Tibial artery (tissue), 4 donors: ENCODE data around the gene IMMP2L.

Experiments
- DNase-seq, 2 donors: peaks; one replicate each; pipeline ENCODE4 v3.0.0-alpha.2; 2019
- H3K27ac ChIP-seq, 2 donors: fragments of 200-600 bp; sonication (generic) in 1 of 2; 1 replicate in 1 of 2; 2 replicates in 1 of 2; pipeline ENCODE4 v1.5.1; 2018 to 2019; ENCODE audit warnings: mild to moderate bottlenecking in 1 of 2
- H3K27me3 ChIP-seq, 2 donors: fragments of 200-600 bp; sonication (generic) in 1 of 2; one replicate each; pipeline versions ENCODE4 v1.5.1 to v1.6.0; 2016 to 2019
- H3K36me3 ChIP-seq, 3 donors: fragments of 200-600 bp; sonication (generic) in 2 of 3; one replicate each; pipeline ENCODE4 v1.5.1; 2016 to 2019; ENCODE audit warnings: mild to moderate bottlenecking in 2 of 3
- H3K4me1 ChIP-seq, 4 donors: fragments of 200-600 bp; sonication (generic) in 2 of 4; 1 replicate in 3 of 4; 2 replicates in 1 of 4; pipeline ENCODE4 v1.5.1; 2016 to 2019
- H3K4me3 ChIP-seq, 2 donors: fragments of 200-600 bp; sonication (generic) in 1 of 2; 1 replicate in 1 of 2; 2 replicates in 1 of 2; pipeline ENCODE4 v1.5.1; 2018 to 2019; ENCODE audit warnings: mild to moderate bottlenecking in 2 of 2
- H3K9me3 ChIP-seq, 3 donors: fragments of 200-600 bp; sonication (generic) in 1 of 3; one replicate each; pipeline ENCODE4 v1.5.1; 2016 to 2019
- intact Hi-C: fragments of 100-400 bp; cut with DNase I; formaldehyde crosslinking; loops from one replicate; pipeline ENCODE4 v1.15.0; 2023; ENCODE audit warnings: low total_unique reads
- TF ChIP-seq, protein P1 (sequence below), 2 experiments: fragments of 200-600 bp in 1 of 2; fragments of 450-650 bp in 1 of 2; IDR thresholded peaks; one replicate each; pipeline ENCODE4 v1.5.1; 2017 to 2019; ENCODE audit warnings: antibody characterized with exemption in 2 of 2, mild to moderate bottlenecking in 1 of 2, moderate library complexity in 1 of 2

The IMMP2L gene

DNA sequence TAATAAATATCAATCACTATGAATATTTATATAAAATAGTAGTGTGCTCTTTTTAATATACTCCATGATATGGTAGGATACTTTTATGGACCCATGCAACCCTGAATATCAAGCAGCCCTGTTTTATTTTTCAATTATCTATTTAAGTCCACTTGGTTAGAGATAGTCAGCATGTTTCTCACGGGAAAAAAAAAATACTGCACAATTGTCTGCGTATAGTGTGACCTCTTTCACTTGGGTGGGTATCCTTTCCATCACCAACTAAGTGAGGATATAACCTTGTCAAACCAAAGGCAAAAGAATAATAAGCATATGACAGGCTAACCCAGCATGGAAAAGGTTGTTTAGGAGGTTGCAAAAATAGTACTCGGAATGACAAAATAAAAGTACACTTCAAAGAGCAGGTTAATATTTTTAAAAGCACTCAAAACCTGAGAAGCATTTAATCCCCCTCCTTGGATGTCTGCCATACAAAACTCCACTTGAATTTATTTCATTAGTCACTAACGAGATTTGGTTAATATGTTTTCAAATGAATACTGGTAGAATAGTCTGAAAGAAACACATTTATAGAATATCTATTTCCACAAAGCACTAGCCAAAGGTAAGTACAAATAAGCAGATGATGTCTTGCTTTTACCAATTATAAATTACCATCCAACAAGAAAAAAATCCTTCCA, 76.5 kb downstream of the IMMP2L start:
- DNase-seq = no peak
- peaks cover 0 to 3% (median 0%) of the 10 kb centered on the region in 4 donors for H3K4me1 ChIP-seq
- H3K27ac ChIP-seq = no peak overlapping the region
- no peaks in the 10 kb centered on the region for H3K9me3 ChIP-seq
- no peaks in the 10 kb centered on the region for H3K36me3 ChIP-seq
- intact Hi-C loops = loop anchor here (5.0 kb wide), 1 partner anchor 394 kb away; the partner anchor contains the start of gene LRRN3
- no peak overlapping the region for H3K4me3 ChIP-seq
- no peaks in the 10 kb centered on the region for H3K27me3 ChIP-seq
- TF ChIP-seq, protein P1, sequence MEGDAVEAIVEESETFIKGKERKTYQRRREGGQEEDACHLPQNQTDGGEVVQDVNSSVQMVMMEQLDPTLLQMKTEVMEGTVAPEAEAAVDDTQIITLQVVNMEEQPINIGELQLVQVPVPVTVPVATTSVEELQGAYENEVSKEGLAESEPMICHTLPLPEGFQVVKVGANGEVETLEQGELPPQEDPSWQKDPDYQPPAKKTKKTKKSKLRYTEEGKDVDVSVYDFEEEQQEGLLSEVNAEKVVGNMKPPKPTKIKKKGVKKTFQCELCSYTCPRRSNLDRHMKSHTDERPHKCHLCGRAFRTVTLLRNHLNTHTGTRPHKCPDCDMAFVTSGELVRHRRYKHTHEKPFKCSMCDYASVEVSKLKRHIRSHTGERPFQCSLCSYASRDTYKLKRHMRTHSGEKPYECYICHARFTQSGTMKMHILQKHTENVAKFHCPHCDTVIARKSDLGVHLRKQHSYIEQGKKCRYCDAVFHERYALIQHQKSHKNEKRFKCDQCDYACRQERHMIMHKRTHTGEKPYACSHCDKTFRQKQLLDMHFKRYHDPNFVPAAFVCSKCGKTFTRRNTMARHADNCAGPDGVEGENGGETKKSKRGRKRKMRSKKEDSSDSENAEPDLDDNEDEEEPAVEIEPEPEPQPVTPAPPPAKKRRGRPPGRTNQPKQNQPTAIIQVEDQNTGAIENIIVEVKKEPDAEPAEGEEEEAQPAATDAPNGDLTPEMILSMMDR (IDR thresholded peaks at IDR 0.05) = no peak

DNA sequence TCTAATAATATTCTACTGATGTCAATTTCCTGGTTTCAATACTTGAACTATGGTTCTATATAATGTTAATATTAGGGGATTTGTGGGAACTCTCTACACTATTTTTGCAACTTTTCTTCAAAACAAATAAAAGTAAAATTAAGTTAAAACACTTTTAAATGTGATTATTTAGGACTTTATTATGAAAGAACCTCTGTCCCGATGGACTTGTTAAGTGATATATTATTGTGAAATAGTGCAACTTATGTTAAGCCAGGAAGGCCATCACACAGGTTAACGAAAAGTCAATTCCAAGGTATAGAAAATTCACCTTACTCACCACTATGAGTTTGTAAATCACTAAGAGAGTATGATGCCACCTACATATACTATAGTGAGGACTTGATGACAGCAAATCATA, 79.2 kb downstream of the IMMP2L start:
- Histone ChIP-seq H3K36me3 (no peaks in the 10 kb centered on the region), H3K4me1 (peaks cover 0 to 3% (median 0%) of the 10 kb centered on the region in 4 donors), H3K27ac (no peak overlapping the region), H3K4me3 (no peak overlapping the region), H3K9me3 (no peaks in the 10 kb centered on the region), H3K27me3 (no peaks in the 10 kb centered on the region)
- intact Hi-C loops = no loop called here
- TF ChIP-seq, protein P1 (IDR thresholded peaks at IDR 0.05) = no peak
- DNase-seq = no peak

DNA sequence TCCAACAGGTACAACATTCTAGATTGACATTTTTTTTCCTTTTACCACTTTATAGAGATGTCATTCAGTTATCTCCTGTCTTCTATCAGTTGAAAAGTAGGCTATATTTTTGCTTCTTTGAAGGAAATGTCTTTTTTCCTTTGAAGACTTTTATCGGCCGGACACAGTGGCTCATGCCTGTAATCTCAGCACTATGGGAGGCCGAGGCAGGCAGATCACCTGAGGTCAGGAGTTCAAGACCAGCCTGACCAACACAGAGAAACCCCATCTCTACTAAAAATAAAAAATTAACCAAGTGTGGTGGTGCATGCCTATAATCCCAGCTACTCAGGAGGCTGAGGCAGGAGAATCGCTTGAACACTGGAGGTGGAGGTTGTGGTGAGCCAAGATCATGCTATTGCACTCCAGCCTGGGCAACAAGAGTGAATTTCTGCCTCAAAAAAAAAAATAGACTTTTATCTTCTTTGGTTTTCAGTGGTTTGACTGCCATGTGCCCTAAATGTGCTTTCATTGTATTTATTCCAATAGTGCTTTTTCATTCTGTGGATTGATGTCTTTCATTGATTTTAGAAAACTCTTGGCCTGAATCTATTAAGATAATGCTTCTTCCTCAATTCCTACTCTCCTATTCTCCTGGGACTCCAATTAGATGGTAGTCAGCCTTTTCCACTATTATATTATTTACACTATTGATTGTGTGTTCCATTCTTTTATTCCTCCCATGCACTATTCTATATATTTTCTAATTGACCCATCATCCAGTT, 84.6 kb downstream of the IMMP2L start:
- DNase-seq = no peak
- H3K9me3 ChIP-seq = no peaks in the 10 kb centered on the region
- H3K27ac ChIP-seq = no peak overlapping the region
- H3K4me1 ChIP-seq = peaks cover 0 to 12% (median 0%) of the 10 kb centered on the region in 4 donors
- no peaks in the 10 kb centered on the region for H3K36me3 ChIP-seq
- H3K4me3 ChIP-seq = no peak overlapping the region
- TF ChIP-seq, protein P1 (IDR thresholded peaks at IDR 0.05) = no peak
- intact Hi-C loops = no loop called here
- no peaks in the 10 kb centered on the region for H3K27me3 ChIP-seq

DNA sequence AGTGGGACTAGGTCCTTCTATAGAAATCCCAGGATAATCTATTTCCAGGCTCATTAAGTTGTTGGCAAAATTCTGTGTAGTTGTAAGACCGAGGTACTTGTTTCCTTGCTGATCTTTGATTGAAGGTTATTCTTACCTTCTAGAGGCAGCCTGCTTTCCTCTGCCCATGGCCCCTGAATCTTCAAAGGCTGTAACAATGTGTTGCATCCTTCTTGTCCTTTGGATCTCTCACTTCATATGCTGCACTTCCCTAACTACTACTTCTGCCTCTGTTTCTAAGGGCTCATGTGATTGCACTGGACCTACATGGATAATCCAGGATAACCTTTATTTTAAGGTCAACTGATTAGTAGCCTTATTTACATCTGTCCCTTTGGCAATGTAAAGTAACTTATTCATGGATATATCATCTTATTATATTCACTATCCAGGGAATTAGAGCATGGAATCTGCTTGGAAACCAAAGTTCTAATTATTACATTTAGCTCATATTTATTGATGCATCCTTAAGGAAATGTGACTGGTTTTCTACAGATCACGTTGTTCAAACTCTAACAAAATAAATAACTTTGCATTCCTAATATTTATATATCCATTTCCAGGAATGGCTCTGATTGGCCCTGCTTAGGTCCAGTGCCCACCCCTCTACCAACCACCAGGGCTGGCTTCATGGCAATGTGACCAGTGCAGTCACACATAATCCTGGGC, 85.6 kb downstream of the IMMP2L start:
- no peak for DNase-seq
- intact Hi-C loops = no loop called here

DNA sequence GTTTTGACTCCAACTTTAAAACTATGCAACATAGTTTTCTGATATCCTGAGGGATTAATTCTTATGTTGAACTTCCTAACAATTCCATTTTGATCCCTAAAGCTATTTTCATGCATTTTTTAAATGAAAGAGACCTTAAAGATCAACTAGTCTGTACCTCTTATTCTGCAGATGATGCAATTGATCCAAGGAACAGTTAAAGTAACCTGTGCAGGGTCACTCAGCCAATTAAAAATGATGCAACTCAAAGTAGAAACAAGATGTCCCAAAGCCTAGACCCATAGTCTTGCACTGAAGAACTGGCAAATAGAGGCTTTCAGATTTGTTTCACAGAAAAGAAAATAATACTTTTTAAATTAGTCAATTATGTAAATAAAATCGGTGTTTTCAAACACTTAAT, 86.3 kb downstream of the IMMP2L start:
- Histone ChIP-seq H3K4me1 (peaks cover 0 to 12% (median 0%) of the 10 kb centered on the region in 4 donors), H3K4me3 (no peak overlapping the region), H3K27ac (no peak overlapping the region), H3K9me3 (no peaks in the 10 kb centered on the region), H3K36me3 (no peaks in the 10 kb centered on the region), H3K27me3 (no peaks in the 10 kb centered on the region)
- TF ChIP-seq, protein P1 (IDR thresholded peaks at IDR 0.05) = no peak
- intact Hi-C loops = no loop called here
- no peak for DNase-seq

More for the DNA sequence above, 85.6 kb downstream of the IMMP2L start:
- Histone ChIP-seq H3K4me3 (no peak overlapping the region), H3K27me3 (no peaks in the 10 kb centered on the region), H3K27ac (no peak overlapping the region), H3K9me3 (no peaks in the 10 kb centered on the region), H3K4me1 (peaks cover 0 to 12% (median 0%) of the 10 kb centered on the region in 4 donors), H3K36me3 (no peaks in the 10 kb centered on the region)
- TF ChIP-seq, protein P1 (IDR thresholded peaks at IDR 0.05) = no peak
